PC-9 (cell line): Measurements from ENCODE around the gene ZRANB1. TPM values are rescaled to one million over a fixed set of nuclear protein-coding genes. Genes with fewer than 3 reads are reported as not detected.

Experiments
- BruUV-seq: library from RNA; stranded (reverse); fragments of 400-500 nt; replicated peaks from 2 replicates; lab custom pipeline; 2021; lab: Mats Ljungman, UMichigan
- CTCF ChIA-PET: fragments of 300-600 bp; sonication (Branson Sonifier 250); formaldehyde crosslinking; loops from one replicate; lab custom pipeline; 2022; ENCODE audit warnings: antibody characterized with exemption; lab: Charles Lee
- POLR2A ChIA-PET: fragments of 300-600 bp; sonication (Branson Sonifier 250); formaldehyde crosslinking; loops from one replicate; lab custom pipeline; 2022; ENCODE audit warnings: antibody characterized with exemption; ENCODE audit not compliant: unreplicated experiment; lab: Charles Lee
- DNase-seq, 2 experiments: peaks; one replicate each; pipeline versions ENCODE4 v3.0.0 to v3.0.0-alpha.2; 2015 to 2022; ENCODE audit warnings: mixed read lengths in 1 of 2
- H2AFZ ChIP-seq: fragments of 200-600 bp; sonication (generic); 2 replicates; pipeline ENCODE4 v1.8.1; 2017; ENCODE audit warnings: antibody characterized with exemption
- H3F3A ChIP-seq: fragments of 200-600 bp; sonication (generic); 2 replicates; pipeline ENCODE4 v1.8.1; 2017; ENCODE audit warnings: antibody characterized with exemption, mild to moderate bottlenecking, low read depth; ENCODE audit not compliant: insufficient read depth
- H3K27ac ChIP-seq: fragments of 200-600 bp; sonication (generic); 2 replicates; pipeline ENCODE4 v1.6.1; 2016; ENCODE audit warnings: mixed run types
- H3K27me3 ChIP-seq: fragments of 200-600 bp; sonication (generic); 2 replicates; pipeline ENCODE4 v1.6.1; 2016; ENCODE audit warnings: low read depth, mixed run types; ENCODE audit not compliant: insufficient read depth
- H3K36me3 ChIP-seq: fragments of 200-600 bp; sonication (generic); 2 replicates; pipeline ENCODE4 v1.6.1; 2016; ENCODE audit warnings: low read depth, mixed run types
- H3K4me1 ChIP-seq: fragments of 200-600 bp; sonication (generic); replicated peaks from 2 replicates; pipeline ENCODE4 v1.6.1; 2016; ENCODE audit warnings: mixed run types; ENCODE audit not compliant: insufficient read depth
- H3K4me2 ChIP-seq: fragments of 200-600 bp; sonication (generic); 2 replicates; pipeline ENCODE4 v1.6.1; 2017; ENCODE audit warnings: mixed run types
- H3K4me3 ChIP-seq: fragments of 200-600 bp; sonication (generic); 2 replicates; pipeline ENCODE4 v1.6.1; 2016; ENCODE audit warnings: mixed run types
- H3K79me2 ChIP-seq: fragments of 200-600 bp; sonication (generic); 2 replicates; pipeline ENCODE4 v1.6.1; 2017; ENCODE audit warnings: low read depth, mixed run types
- H3K9me2 ChIP-seq: fragments of 200-600 bp; sonication (generic); 2 replicates; pipeline ENCODE4 v1.8.1; 2017; ENCODE audit warnings: mild to moderate bottlenecking; ENCODE audit not compliant: insufficient read depth
- H3K9me3 ChIP-seq: fragments of 200-600 bp; sonication (generic); 2 replicates; pipeline ENCODE4 v1.8.1; 2016; ENCODE audit warnings: low read depth; ENCODE audit not compliant: insufficient read depth
- H4K20me1 ChIP-seq: fragments of 200-600 bp; sonication (generic); 2 replicates; pipeline ENCODE4 v1.8.1; 2017; ENCODE audit not compliant: insufficient read depth
- EZH2 ChIP-seq: fragments of 200-600 bp; sonication (generic); IDR thresholded peaks from 2 replicates; pipeline ENCODE4 v1.8.0; 2017; ENCODE audit warnings: antibody characterized with exemption, low read depth
- intact Hi-C: fragments of 100-400 bp; cut with micrococcal nuclease; formaldehyde crosslinking; loops from one replicate; pipeline ENCODE4 v1.10.0; 2022; ENCODE audit not compliant: unreplicated experiment
- total RNA-seq: library from RNA; stranded (reverse); gene quantifications from 2 replicates; pipeline ENCODE4 v1.2.3, GENCODE V29; 2021
- TF ChIP-seq, protein P1 (sequence below): fragments of 200-600 bp; sonication (generic); conservative IDR thresholded peaks from 2 replicates; pipeline ENCODE4 v1.6.1; 2017; ENCODE audit warnings: mixed run types, antibody characterized with exemption, mild to moderate bottlenecking, moderate library complexity

ZRANB1 gene
- total RNA-seq, 1 experiment from 2014 or later, result 10.9 TPM

DNA sequence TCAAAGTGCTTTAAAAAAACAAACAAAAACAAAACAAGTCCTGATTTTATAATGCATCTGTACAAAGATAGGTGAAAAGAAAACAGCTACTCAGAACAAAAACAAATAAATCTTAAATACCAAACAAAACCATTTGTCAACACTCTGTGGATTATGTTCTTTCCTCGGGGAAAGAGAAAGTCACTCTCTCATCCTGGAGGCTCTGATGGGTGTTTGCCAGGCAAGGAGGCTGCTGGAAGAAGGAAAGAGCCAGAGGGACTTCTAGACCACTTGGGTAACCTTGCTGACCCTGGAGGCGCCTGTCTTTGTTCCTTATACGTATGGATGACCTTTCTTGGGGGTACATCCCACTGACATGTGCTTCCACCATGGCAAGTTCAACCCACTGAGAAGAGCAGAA is 92.8 kb downstream of the ZRANB1 start:
- POLR2A ChIA-PET, result no interaction called here
- peaks cover 28% of the 10 kb centered on the region for H3K4me1 ChIP-seq
- H3K4me3 ChIP-seq, result no peak overlapping the region
- H3K4me2 ChIP-seq, result no peak overlapping the region
- DNase-seq, result no peak
- no TSS peak for BruUV-seq
- peaks cover 76% of the 10 kb centered on the region for H3K79me2 ChIP-seq
- peaks cover 5% of the 10 kb centered on the region; the same call in 1 of the 2 replicates for H3F3A ChIP-seq
- CTCF ChIA-PET, result no interaction called here
- H3K27ac ChIP-seq, result peak overlapping the region; percentile 41; the same call in 1 of the 2 replicates
- H3K27me3 ChIP-seq, result no peaks in the 10 kb centered on the region
- H3K36me3 ChIP-seq, result 0 out of 2 replicates have a peak, but pooled peaks cover 4% of the 10 kb centered on the region
- TF ChIP-seq EZH2, result no peak
- TF ChIP-seq, protein P1, sequence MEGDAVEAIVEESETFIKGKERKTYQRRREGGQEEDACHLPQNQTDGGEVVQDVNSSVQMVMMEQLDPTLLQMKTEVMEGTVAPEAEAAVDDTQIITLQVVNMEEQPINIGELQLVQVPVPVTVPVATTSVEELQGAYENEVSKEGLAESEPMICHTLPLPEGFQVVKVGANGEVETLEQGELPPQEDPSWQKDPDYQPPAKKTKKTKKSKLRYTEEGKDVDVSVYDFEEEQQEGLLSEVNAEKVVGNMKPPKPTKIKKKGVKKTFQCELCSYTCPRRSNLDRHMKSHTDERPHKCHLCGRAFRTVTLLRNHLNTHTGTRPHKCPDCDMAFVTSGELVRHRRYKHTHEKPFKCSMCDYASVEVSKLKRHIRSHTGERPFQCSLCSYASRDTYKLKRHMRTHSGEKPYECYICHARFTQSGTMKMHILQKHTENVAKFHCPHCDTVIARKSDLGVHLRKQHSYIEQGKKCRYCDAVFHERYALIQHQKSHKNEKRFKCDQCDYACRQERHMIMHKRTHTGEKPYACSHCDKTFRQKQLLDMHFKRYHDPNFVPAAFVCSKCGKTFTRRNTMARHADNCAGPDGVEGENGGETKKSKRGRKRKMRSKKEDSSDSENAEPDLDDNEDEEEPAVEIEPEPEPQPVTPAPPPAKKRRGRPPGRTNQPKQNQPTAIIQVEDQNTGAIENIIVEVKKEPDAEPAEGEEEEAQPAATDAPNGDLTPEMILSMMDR, result no peak
- no peak overlapping the region for H2AFZ ChIP-seq
- H3K9me2 ChIP-seq, result no peaks in the 10 kb centered on the region
- intact Hi-C loops, result loop anchor here (1.0 to 5.0 kb wide), 2 partner anchors 30 to 683 kb away; partner anchors contain the start of gene EDRF1
- H4K20me1 ChIP-seq, result no peaks in the 10 kb centered on the region
- H3K9me3 ChIP-seq, result no peaks in the 10 kb centered on the region

GRCh38 chr10:125035136-125035535 is 93.2 kb downstream of the ZRANB1 start:
- peak overlapping the region; percentile 85 for H3K27ac ChIP-seq
- no peaks in the 10 kb centered on the region for H3K9me2 ChIP-seq
- H3K4me1 ChIP-seq, result peaks cover 28% of the 10 kb centered on the region
- DNase-seq, result peak in 1 of 2 experiments; percentile 27
- BruUV-seq, result no TSS peak
- ChIA-PET POLR2A (no interaction called here), CTCF (no interaction called here)
- 0 out of 2 replicates have a peak, but pooled peaks cover 4% of the 10 kb centered on the region for H3K36me3 ChIP-seq
- no peak overlapping the region for H2AFZ ChIP-seq
- H3K9me3 ChIP-seq, result no peaks in the 10 kb centered on the region
- no peak overlapping the region for H3K4me3 ChIP-seq
- intact Hi-C loops, result loop anchor here (1.0 to 5.0 kb wide), 2 partner anchors 29 to 682 kb away; partner anchors contain the start of gene EDRF1
- H3K4me2 ChIP-seq, result no peak overlapping the region
- H3K79me2 ChIP-seq, result peaks cover 76% of the 10 kb centered on the region
- H3K27me3 ChIP-seq, result no peaks in the 10 kb centered on the region
- no peaks in the 10 kb centered on the region for H4K20me1 ChIP-seq
- TF ChIP-seq, protein P1, result no peak
- TF ChIP-seq EZH2, result no peak
- H3F3A ChIP-seq, result peaks cover 5% of the 10 kb centered on the region; the same call in 1 of the 2 replicates

DNA sequence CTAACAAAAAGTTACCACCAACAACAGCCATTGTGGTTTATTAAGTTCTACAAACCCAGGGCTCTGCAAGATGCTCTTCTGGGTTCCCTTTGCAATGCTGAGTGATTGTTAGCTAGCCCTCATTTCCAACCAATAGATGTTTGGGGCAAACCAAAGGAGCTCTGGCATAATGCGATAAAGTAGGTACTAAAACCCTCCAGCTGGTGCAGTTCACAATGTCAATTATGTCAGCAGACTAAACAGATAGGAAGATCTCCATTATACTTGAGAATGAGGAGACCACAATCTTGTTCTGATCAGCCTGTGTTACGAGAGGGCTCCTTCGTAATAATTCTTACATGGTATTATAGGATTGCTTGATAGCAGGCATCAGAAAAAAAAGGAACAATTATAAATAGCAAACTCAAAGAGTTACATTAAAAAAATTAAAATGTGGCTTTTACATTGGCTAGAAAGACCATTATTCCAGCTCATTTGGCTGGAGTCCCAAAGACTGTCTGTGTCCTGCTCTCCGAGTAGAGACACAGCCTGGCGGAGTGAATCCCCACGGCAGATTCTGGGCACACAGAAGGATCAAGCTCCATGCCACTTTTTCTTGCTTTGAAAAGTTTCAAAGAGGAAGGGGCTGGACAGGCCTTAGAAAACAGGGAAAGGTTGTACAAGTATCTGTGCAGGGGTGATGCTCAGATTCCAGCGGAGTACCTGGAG is 93.8 kb downstream of the ZRANB1 start:
- H3F3A ChIP-seq, result peaks cover 5% of the 10 kb centered on the region; the same call in 1 of the 2 replicates
- H3K9me3 ChIP-seq, result no peaks in the 10 kb centered on the region
- peaks cover 75% of the 10 kb centered on the region for H3K79me2 ChIP-seq
- H3K27me3 ChIP-seq, result no peaks in the 10 kb centered on the region
- H3K4me3 ChIP-seq, result no peak overlapping the region
- H3K9me2 ChIP-seq, result no peaks in the 10 kb centered on the region
- CTCF ChIA-PET, result interaction anchor here (0.6 kb wide), 1 partner anchor 649 kb away, joined by 5 read pairs; no protein-coding TSS in a partner anchor
- POLR2A ChIA-PET, result interaction anchor here (0.6 kb wide), 1 partner anchor 10 kb away, joined by 11 read pairs; no protein-coding TSS in a partner anchor
- TF ChIP-seq, protein P1, result no peak
- no peak for TF ChIP-seq EZH2
- no TSS peak for BruUV-seq
- H4K20me1 ChIP-seq, result no peaks in the 10 kb centered on the region
- no peak for DNase-seq
- peaks cover 28% of the 10 kb centered on the region for H3K4me1 ChIP-seq
- peak overlapping the region; percentile 85 for H3K27ac ChIP-seq
- H3K36me3 ChIP-seq, result 0 out of 2 replicates have a peak, but pooled peaks cover 4% of the 10 kb centered on the region
- intact Hi-C loops, result loop anchor here (1.0 to 5.0 kb wide), 2 partner anchors 29 to 682 kb away; partner anchors contain the start of gene EDRF1
- no peak overlapping the region for H3K4me2 ChIP-seq
- H2AFZ ChIP-seq, result no peak overlapping the region
